HG03442 (cell line): ENCODE measurements around the gene RIMBP2.
"Not testable (repeated sequence)": the region's sequence is repeated elsewhere in the genome, so short reads cannot be mapped to it uniquely, and the experiment has no call there.

ENCODE experiments used
- ATAC-seq: cut with Tn5 transposase; IDR thresholded peaks from one replicate; pipeline ENCODE4 v1.9.1; 2021; ENCODE audit warnings: mild to moderate bottlenecking, moderate library complexity; ENCODE audit not compliant: unreplicated experiment

RIMBP2 gene

GRCh38 chr12:130707571-130707891 lies 8.6 kb downstream of the RIMBP2 start:
- ATAC-seq = no peak

- no peak for ATAC-seq
Measured at GRCh38 chr12:130706885-130707570, 9.1 kb downstream of the RIMBP2 start.

- no peak for ATAC-seq
Measured at GRCh38 chr12:130706311-130706710, 9.8 kb downstream of the RIMBP2 start.

- no peak for ATAC-seq
Measured at GRCh38 chr12:130705178-130705822, 10.8 kb downstream of the RIMBP2 start.

GRCh38 chr12:130704606-130705005 lies 11.5 kb downstream of the RIMBP2 start:
- ATAC-seq = no peak

GRCh38 chr12:130703733-130704375 lies 12.2 kb downstream of the RIMBP2 start:
- no peak for ATAC-seq

GRCh38 chr12:130702966-130703732 lies 12.9 kb downstream of the RIMBP2 start:
- ATAC-seq = no peak

GRCh38 chr12:130701402-130701744 lies 14.7 kb downstream of the RIMBP2 start:
- ATAC-seq = no peak

GRCh38 chr12:130700492-130701401 lies 15.4 kb downstream of the RIMBP2 start:
- ATAC-seq = no peak

- ATAC-seq = no peak
Measured at GRCh38 chr12:130698106-130698505, 18.0 kb downstream of the RIMBP2 start.

GRCh38 chr12:130696379-130697100 lies 19.6 kb downstream of the RIMBP2 start:
- no peak for ATAC-seq

GRCh38 chr12:130695061-130695460 lies 21.0 kb downstream of the RIMBP2 start:
- ATAC-seq = no peak

- ATAC-seq = no peak
Measured at GRCh38 chr12:130689408-130690405, 26.4 kb downstream of the RIMBP2 start.

- ATAC-seq = not testable (repeated sequence)
Measured at GRCh38 chr12:130688999-130689398, 27.1 kb downstream of the RIMBP2 start.

- ATAC-seq = no peak
Measured at GRCh38 chr12:130687796-130688778, 28.0 kb downstream of the RIMBP2 start.

- ATAC-seq = no peak
Measured at GRCh38 chr12:130687190-130687589, 28.9 kb downstream of the RIMBP2 start.

GRCh38 chr12:130686511-130686991 lies 29.5 kb downstream of the RIMBP2 start:
- ATAC-seq = no peak
